Erythroblast (primary cell): Measurements from ENCODE around the gene BBS2.

ENCODE experiments used
- GATA1 ChIP-seq: IDR thresholded peaks from 2 replicates; pipeline ENCODE4 v1.6.1; 2011; ENCODE audit warnings: low read depth, mild to moderate bottlenecking, control low read depth, low read length, moderate library complexity
- POLR2A ChIP-seq: IDR thresholded peaks from 2 replicates; pipeline ENCODE4 v1.6.1; 2011; ENCODE audit warnings: mild to moderate bottlenecking, low read length

DNA sequence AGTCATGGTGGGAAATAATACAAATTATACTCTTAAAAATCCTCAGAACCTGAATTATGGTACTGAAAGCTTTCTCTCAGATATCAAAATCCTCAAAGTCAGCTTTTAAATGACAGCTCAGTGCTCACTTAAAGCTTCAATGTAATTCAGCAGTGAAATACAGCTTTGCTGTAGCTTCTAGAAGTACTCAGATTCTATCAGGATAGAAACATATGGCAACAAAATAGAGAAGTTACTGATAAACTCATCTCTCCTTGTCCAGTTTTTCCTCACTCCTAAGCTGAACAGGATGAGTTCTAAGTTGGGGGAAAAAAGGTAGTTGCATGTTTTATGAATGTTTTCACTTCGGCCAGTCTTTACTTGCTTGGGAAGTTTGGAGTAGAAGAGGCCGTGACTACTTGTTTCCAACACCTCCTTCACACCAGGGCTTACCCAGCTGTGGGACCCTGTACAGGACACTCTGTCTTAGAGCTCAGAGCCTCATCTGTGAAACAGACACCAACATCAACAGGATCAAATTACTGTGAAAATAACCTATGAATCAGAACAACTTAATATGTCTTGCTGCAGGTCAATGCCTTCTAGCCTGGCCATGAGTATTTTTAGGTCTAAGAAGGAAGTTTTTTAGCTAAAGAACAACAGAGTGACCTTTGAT is 38.2 kb downstream of the BBS2 start:
- TF ChIP-seq POLR2A (no peak), GATA1 (no peak)
